B cell (primary cell): ENCODE results near the gene ST6GALNAC3. TPM values are rescaled to one million over a fixed set of nuclear protein-coding genes. Genes with fewer than 3 reads are reported as not detected.

ENCODE experiments used
- ATAC-seq: fragments of 200-7000 bp; cut with Tn5 transposase; one replicate; pipeline ENCODE4 v1.10.0; 2021; ENCODE audit warnings: low read depth, mild to moderate bottlenecking, moderate number of reproducible peaks, moderate library complexity
- CTCF ChIA-PET: fragments of 350-600 bp; sonication (Branson Sonifier 250); formaldehyde crosslinking; loops from one replicate; lab custom pipeline; 2021; ENCODE audit warnings: antibody characterized with exemption, inconsistent platforms; lab: Charles Lee
- POLR2A ChIA-PET: fragments of 350-600 bp; sonication (Branson Sonifier 250); formaldehyde crosslinking; loops from one replicate; lab custom pipeline; 2021; ENCODE audit warnings: antibody characterized with exemption; lab: Charles Lee
- DNase-seq: peaks from one replicate; pipeline ENCODE4 v3.0.0; 2013
- H2AFZ ChIP-seq: 2 replicates; pipeline ENCODE4 v1.6.1; 2012; ENCODE audit warnings: mild to moderate bottlenecking, low read depth, low read length; ENCODE audit not compliant: insufficient read depth, poor library complexity, severe bottlenecking
- H3K27ac ChIP-seq, 2 donors: 1 replicate in 1 of 2; 2 replicates in 1 of 2; pipeline ENCODE4 v1.5.1; 2012 to 2013; ENCODE audit warnings: low read length in 2 of 2, mild to moderate bottlenecking in 2 of 2, moderate library complexity in 1 of 2
- H3K27me3 ChIP-seq, 4 experiments: fragments of 200-600 bp in 1 of 4; sonication (generic) in 1 of 4; replicated peaks in 1 of 4; 1 replicate in 2 of 4; 2 replicates in 2 of 4; pipeline versions ENCODE4 v1.6.1 to v1.7.0; 2013 to 2016; ENCODE audit warnings: low read length in 3 of 4, mild to moderate bottlenecking in 2 of 4, mixed read lengths in 1 of 4, moderate library complexity in 1 of 4; ENCODE audit not compliant: insufficient read depth in 4 of 4, control insufficient read depth in 3 of 4; ENCODE audit errors: control extremely low read depth in 1 of 4
- H3K36me3 ChIP-seq, 2 experiments: replicated peaks in 1 of 2; 1 replicate in 1 of 2; 2 replicates in 1 of 2; pipeline versions ENCODE4 v1.6.1 to v1.7.1; 2013; ENCODE audit warnings: low read length in 1 of 2; ENCODE audit not compliant: insufficient read depth in 2 of 2, control insufficient read depth in 1 of 2; ENCODE audit errors: control extremely low read depth in 1 of 2, extremely low read depth in 1 of 2
- H3K4me1 ChIP-seq, 2 donors: fragments of 200-600 bp in 1 of 2; sonication (generic) in 1 of 2; 1 replicate in 1 of 2; 2 replicates in 1 of 2; pipeline versions ENCODE4 v1.5.1 to v1.6.1; 2013 to 2017; ENCODE audit warnings: low read length in 2 of 2; ENCODE audit not compliant: control insufficient read depth in 2 of 2, insufficient read depth in 2 of 2
- H3K4me2 ChIP-seq: replicated peaks from 2 replicates; pipeline ENCODE3; 2012; ENCODE audit warnings: mild to moderate bottlenecking, low read depth, low read length; ENCODE audit not compliant: poor library complexity, severe bottlenecking
- H3K4me3 ChIP-seq, 5 experiments: fragments of 200-600 bp in 1 of 5; sonication (generic) in 1 of 5; 1 replicate in 3 of 5; 2 replicates in 2 of 5; pipeline versions ENCODE4 v1.5.1 to v1.7.0; 2011 to 2016; ENCODE audit warnings: low read length in 4 of 5, mild to moderate bottlenecking in 4 of 5, low read depth in 2 of 5, control low read depth in 1 of 5, moderate library complexity in 1 of 5; ENCODE audit not compliant: insufficient read depth in 1 of 5; ENCODE audit errors: control extremely low read depth in 1 of 5, extremely low read depth in 1 of 5
- H3K79me2 ChIP-seq: fragments of 200-600 bp; sonication (generic); one replicate; pipeline ENCODE4 v1.6.0; 2016; ENCODE audit warnings: low read length; ENCODE audit not compliant: control insufficient read depth, insufficient read depth
- H3K9ac ChIP-seq: fragments of 200-600 bp; sonication (generic); 2 replicates; pipeline ENCODE4 v1.6.1; 2017; ENCODE audit warnings: mild to moderate bottlenecking, low read length, moderate library complexity
- H3K9me3 ChIP-seq, 3 donors: one replicate each; pipeline versions ENCODE4 v1.6.1 to v1.7.1; 2013; ENCODE audit warnings: low read length in 2 of 3; ENCODE audit not compliant: control insufficient read depth in 2 of 3, insufficient read depth in 1 of 3; ENCODE audit errors: control extremely low read depth in 1 of 3
- H4K20me1 ChIP-seq: 2 replicates; pipeline ENCODE4 v1.6.0; 2012; ENCODE audit warnings: mild to moderate bottlenecking, low read length; ENCODE audit not compliant: insufficient read depth, control insufficient read depth, poor library complexity, severe bottlenecking
- H3K27ac Mint-ChIP-seq: one replicate; pipeline ENCODE4 v1.8.0; 2021; ENCODE audit warnings: mixed read lengths
- H3K27me3 Mint-ChIP-seq: one replicate; pipeline ENCODE4 v1.8.0; 2021; ENCODE audit warnings: mixed read lengths
- H3K4me1 Mint-ChIP-seq: one replicate; pipeline ENCODE4 v1.8.0; 2021; ENCODE audit warnings: mixed read lengths
- H3K4me3 Mint-ChIP-seq: one replicate; pipeline ENCODE4 v1.8.0; 2021; ENCODE audit warnings: mixed read lengths
- H3K9me3 Mint-ChIP-seq: one replicate; pipeline ENCODE4 v1.8.0; 2022; ENCODE audit warnings: mixed read lengths; ENCODE audit not compliant: insufficient read depth
- EZH2 ChIP-seq: IDR thresholded peaks from 2 replicates; pipeline ENCODE4 v1.6.1; 2012; ENCODE audit warnings: borderline replicate concordance, low read depth, mild to moderate bottlenecking, moderate library complexity, low read length; ENCODE audit not compliant: insufficient read depth, poor library complexity, severe bottlenecking
- WGBS: methylation state at CpG from one replicate; pipeline ENCODE4 v1.1.5; 2013; ENCODE audit warnings: missing lambda C conversion rate; ENCODE audit not compliant: insufficient coverage; 5-methylcytosine and 5-hydroxymethylcytosine counted together
- intact Hi-C: fragments of 100-400 bp; cut with micrococcal nuclease; formaldehyde crosslinking; loops from one replicate; pipeline ENCODE4 v1.10.0; 2022
- polyA plus RNA-seq: library from polyadenylated mRNA; depleted of rRNA; stranded (reverse); fragments of >200 nt; gene quantifications from 2 replicates; pipeline ENCODE4 v1.2.3, GENCODE V29; 2012
- total RNA-seq, 2 donors: library from RNA; stranded (reverse); fragments of 120-200 nt in 1 of 2; gene quantifications; 1 replicate in 1 of 2; 2 replicates in 1 of 2; pipeline versions ENCODE4 v1.2.3 to v1.2.4, GENCODE V29; 2013 to 2022
- TF ChIP-seq, protein P1 (sequence below): fragments of 200-600 bp; IDR thresholded peaks from one replicate; pipeline ENCODE4 v1.8.0; 2022; ENCODE audit warnings: antibody characterized with exemption, mild to moderate bottlenecking

The ST6GALNAC3 gene
- total and polyA plus RNA-seq, 2 donors (not counting 1 experiment from before 2014, with no cell fraction given), result 3.0 to 17.3 TPM

DNA sequence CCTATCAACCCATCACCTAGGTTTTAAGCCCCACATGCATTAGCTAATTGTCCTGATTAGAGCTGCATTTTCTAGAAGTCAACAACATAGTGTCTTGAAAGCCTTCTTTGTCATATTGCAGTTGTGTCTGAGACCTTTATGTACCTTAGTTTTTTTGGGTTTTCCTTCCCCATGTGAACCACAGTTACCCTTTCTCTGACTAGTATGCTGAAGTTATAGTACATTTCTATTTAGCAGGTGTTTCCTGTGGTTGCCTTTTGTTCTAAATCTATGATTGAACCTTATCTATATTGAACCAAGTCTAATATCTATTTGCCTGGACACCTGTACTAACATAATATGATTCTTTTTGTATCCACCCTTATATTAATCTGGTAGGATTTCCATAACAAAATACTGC is 135.6 kb downstream of the ST6GALNAC3 start:
- Mint-ChIP-seq H3K4me1 (peaks cover 13% of the 10 kb centered on the region), H3K9me3 (no peaks in the 10 kb centered on the region), H3K27ac (no peak overlapping the region), H3K27me3 (no peaks in the 10 kb centered on the region), H3K4me3 (no peak overlapping the region)
- CTCF ChIA-PET, result no interaction called here
- H3K4me1 ChIP-seq, result peaks cover 7 to 18% of the 10 kb centered on the region in 2 donors
- no peaks in the 10 kb centered on the region for H4K20me1 ChIP-seq
- H2AFZ ChIP-seq, result no peak overlapping the region
- DNase-seq, result no peak
- TF ChIP-seq EZH2, result no peak
- TF ChIP-seq, protein P1, sequence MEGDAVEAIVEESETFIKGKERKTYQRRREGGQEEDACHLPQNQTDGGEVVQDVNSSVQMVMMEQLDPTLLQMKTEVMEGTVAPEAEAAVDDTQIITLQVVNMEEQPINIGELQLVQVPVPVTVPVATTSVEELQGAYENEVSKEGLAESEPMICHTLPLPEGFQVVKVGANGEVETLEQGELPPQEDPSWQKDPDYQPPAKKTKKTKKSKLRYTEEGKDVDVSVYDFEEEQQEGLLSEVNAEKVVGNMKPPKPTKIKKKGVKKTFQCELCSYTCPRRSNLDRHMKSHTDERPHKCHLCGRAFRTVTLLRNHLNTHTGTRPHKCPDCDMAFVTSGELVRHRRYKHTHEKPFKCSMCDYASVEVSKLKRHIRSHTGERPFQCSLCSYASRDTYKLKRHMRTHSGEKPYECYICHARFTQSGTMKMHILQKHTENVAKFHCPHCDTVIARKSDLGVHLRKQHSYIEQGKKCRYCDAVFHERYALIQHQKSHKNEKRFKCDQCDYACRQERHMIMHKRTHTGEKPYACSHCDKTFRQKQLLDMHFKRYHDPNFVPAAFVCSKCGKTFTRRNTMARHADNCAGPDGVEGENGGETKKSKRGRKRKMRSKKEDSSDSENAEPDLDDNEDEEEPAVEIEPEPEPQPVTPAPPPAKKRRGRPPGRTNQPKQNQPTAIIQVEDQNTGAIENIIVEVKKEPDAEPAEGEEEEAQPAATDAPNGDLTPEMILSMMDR, result no peak
- no peaks in the 10 kb centered on the region for H3K79me2 ChIP-seq
- H3K9ac ChIP-seq, result peak overlapping the region; percentile 1
- no peaks in the 10 kb centered on the region for H3K36me3 ChIP-seq
- H3K27ac ChIP-seq, result no peak overlapping the region
- no peaks in the 10 kb centered on the region for H3K27me3 ChIP-seq
- no peak overlapping the region for H3K4me3 ChIP-seq
- peaks cover 0 to 5% (median 0%) of the 10 kb centered on the region in 3 donors for H3K9me3 ChIP-seq
- H3K4me2 ChIP-seq, result peak overlapping the region; percentile 26
- ATAC-seq, result no peak
- intact Hi-C loops, result no loop called here
- POLR2A ChIA-PET, result no interaction called here

DNA sequence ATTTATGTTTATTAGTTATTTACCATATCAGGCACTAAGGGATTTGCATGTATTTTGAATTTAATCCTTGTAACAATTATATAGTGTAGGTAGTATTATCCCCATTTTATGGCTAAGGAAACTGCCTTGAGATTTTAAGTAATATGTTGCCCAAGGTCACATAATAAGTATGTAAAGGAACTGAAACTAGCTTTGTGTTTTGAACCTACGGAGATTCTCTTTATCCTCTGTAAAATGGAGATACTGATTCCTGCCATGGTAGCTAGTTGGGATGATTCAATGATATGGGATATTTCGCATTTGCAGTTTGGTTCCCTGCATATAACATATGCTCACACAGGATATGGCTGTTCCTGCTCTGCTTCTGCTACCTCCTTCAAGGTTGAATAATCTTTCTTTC is 144.3 kb downstream of the ST6GALNAC3 start:
- CTCF ChIA-PET, result interaction anchor here (0.8 to 1.4 kb wide), 4 partner anchors 10 to 64 kb away, joined by 3 to 6 read pairs (median 4); no protein-coding TSS in a partner anchor
- no peak for TF ChIP-seq EZH2
- TF ChIP-seq, protein P1, result no peak
- no CpG with 5 or more reads among the region's 2 CpGs for WGBS
- H3K27ac Mint-ChIP-seq, result peak overlapping the region; percentile 87
- intact Hi-C loops, result loop anchor here (2.0 kb wide), 1 partner anchor 76 kb away; no protein-coding TSS in a partner anchor
- no peaks in the 10 kb centered on the region for H3K27me3 Mint-ChIP-seq
- Histone ChIP-seq H3K4me1 (peaks cover 13 to 25% of the 10 kb centered on the region in 2 donors), H3K36me3 (no peaks in the 10 kb centered on the region), H2AFZ (peak overlapping the region; percentile 4), H3K9ac (peak overlapping the region; percentile 10), H3K4me3 (peak overlapping the region in 3 of 5 experiments; percentile 10 to 29 (median 23)), H3K9me3 (no peaks in the 10 kb centered on the region), H3K27ac (peak overlapping the region; percentile 25 to 65), H3K79me2 (peaks cover 3% of the 10 kb centered on the region), H4K20me1 (no peaks in the 10 kb centered on the region), H3K27me3 (no peaks in the 10 kb centered on the region), H3K4me2 (peak overlapping the region; percentile 64)
- POLR2A ChIA-PET, result interaction anchor here (0.9 kb wide), 2 partner anchors 12 to 75 kb away, joined by 3 read pairs; no protein-coding TSS in a partner anchor
- no peak for DNase-seq
- H3K9me3 Mint-ChIP-seq, result no peaks in the 10 kb centered on the region
- ATAC-seq, result no peak
- peak overlapping the region; percentile 73 for H3K4me3 Mint-ChIP-seq
- H3K4me1 Mint-ChIP-seq, result peaks cover 17% of the 10 kb centered on the region
